Measurements from ENCODE around the gene GRB10. TPM values are rescaled to one million over a fixed set of nuclear protein-coding genes. Genes with fewer than 3 reads are reported as not detected.

The GRB10 gene
- total RNA-seq, 4 donors from 2014 or later, result 54.0 to 69.1 (median 61.6) TPM

DNA sequence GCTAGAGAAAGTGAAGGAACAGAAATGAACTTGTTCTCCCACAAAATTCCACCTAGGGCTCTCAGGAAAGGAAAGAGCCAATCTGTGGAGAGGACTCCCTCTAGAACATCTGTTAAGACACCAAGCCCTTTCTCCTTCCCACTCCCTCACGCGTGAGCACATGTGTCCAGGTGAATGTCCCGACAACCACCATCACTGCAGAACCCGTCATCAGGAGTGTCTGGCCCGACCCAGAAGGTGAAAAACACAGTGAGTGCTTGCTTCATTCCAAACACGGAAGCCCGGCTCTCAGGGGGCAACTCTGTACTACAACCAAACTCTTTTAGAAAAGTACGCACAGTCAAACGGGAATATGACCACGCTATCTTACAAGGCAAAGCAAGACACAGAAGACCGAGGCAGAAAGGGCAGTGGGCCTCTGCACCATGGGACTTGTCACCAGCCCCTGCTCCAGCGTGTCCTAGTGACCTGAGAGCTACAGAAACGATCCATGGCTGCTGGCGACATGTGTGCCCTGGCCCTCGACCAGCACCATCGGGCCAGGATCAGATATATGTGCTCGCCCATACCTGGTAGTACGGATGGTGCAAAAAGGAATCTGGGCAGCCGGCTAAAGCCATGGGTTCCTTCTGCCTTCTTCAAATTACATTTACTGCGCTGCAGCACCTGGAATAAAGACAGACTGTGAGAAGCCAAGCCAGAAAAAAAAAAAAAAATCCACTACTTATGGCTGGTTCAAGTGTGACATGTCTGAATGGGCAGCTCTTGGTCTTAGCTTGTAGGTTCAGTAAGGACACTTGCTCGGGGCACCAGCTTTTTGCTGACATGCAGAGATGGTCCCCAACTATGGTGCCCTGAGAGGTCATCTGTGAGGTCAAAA lies 50.8 kb downstream of the GRB10 start:
- 95% methylated on average over 21 of the region's 21 CpGs for WGBS
- Histone ChIP-seq H3K4me3 (no peak overlapping the region), H3K36me3 (peaks cover 0 to 6% (median 0%) of the 10 kb centered on the region in 4 donors), H3K27me3 (no peaks in the 10 kb centered on the region), H3K4me1 (peaks cover 33 to 53% (median 46%) of the 10 kb centered on the region in 4 donors), H3K9me3 (no peaks in the 10 kb centered on the region), H3K27ac (replicated peaks in 1 of 4) (no peak overlapping the region)
- intact Hi-C loops (cut with DNase I), result no loop called here
- no peak for TF ChIP-seq EP300 (IDR thresholded peaks at IDR 0.05)
- TF ChIP-seq, protein P1, sequence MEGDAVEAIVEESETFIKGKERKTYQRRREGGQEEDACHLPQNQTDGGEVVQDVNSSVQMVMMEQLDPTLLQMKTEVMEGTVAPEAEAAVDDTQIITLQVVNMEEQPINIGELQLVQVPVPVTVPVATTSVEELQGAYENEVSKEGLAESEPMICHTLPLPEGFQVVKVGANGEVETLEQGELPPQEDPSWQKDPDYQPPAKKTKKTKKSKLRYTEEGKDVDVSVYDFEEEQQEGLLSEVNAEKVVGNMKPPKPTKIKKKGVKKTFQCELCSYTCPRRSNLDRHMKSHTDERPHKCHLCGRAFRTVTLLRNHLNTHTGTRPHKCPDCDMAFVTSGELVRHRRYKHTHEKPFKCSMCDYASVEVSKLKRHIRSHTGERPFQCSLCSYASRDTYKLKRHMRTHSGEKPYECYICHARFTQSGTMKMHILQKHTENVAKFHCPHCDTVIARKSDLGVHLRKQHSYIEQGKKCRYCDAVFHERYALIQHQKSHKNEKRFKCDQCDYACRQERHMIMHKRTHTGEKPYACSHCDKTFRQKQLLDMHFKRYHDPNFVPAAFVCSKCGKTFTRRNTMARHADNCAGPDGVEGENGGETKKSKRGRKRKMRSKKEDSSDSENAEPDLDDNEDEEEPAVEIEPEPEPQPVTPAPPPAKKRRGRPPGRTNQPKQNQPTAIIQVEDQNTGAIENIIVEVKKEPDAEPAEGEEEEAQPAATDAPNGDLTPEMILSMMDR (IDR thresholded peaks at IDR 0.05), result no peak
- no peak for TF ChIP-seq POLR2A (IDR thresholded peaks at IDR 0.05; ENCODE audit: low read depth)
- TF ChIP-seq POLR2AphosphoS5 (IDR thresholded peaks at IDR 0.05), result no peak
- no peak for DNase-seq (ENCODE audit: extremely low spot score)

DNA sequence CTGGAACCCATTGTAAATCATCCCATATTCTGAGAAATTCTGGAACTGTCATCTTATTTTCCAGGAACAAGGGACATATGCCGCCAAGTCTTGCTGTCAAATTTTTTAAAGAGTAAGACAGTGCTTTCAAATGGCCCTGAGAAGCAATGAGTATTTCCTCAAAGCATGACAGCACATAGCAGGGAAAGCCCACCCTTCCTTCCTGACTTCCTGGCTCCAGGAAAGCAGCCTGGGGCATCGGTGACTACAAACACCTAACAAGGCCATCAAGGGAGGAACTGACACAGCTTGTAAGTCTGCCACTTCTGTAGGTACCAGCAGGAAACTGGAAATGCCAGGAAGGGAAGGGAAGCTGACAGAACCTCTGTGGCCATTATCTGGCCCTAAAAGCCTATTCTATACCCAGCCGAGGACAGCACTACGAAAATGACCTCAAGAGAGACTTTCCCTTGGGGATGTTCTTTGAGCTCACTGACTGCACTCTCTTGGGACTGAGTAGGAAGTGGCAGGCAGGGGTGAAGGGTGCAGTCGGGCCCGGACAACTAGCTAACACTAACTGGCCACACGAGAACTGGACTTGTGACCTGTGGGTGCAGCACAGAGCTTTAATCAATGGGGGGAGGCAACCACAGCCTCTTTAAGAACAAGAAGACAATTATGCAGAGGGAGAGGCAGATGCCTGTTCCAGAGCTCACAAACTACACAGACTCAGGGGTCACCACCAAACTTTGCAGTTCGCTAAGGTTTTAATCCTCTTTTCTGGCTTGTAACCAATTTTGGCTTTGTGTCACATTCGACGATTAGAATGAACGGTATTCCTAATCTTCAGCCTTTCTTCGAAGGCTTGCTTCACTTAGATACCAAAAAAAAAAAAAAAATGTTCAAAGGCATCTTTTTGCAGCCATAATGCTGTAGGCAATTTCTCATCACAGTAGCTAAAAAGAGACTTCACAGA lies 52.0 kb downstream of the GRB10 start:
- intact Hi-C loops (cut with DNase I), result no loop called here
- H3K36me3 ChIP-seq, result peaks cover 0 to 6% (median 0%) of the 10 kb centered on the region in 4 donors
- H3K27ac ChIP-seq (replicated peaks in 1 of 4), result peak overlapping the region; percentile 13 to 73 (median 32)
- no peaks in the 10 kb centered on the region for H3K9me3 ChIP-seq
- no peak for TF ChIP-seq POLR2A (IDR thresholded peaks at IDR 0.05; ENCODE audit: low read depth)
- peaks cover 41 to 65% (median 57%) of the 10 kb centered on the region in 4 donors for H3K4me1 ChIP-seq
- no peak overlapping the region for H3K4me3 ChIP-seq
- no peaks in the 10 kb centered on the region for H3K27me3 ChIP-seq
- no peak for DNase-seq (ENCODE audit: extremely low spot score)
- 65% methylated on average over 12 of the region's 12 CpGs for WGBS

DNA sequence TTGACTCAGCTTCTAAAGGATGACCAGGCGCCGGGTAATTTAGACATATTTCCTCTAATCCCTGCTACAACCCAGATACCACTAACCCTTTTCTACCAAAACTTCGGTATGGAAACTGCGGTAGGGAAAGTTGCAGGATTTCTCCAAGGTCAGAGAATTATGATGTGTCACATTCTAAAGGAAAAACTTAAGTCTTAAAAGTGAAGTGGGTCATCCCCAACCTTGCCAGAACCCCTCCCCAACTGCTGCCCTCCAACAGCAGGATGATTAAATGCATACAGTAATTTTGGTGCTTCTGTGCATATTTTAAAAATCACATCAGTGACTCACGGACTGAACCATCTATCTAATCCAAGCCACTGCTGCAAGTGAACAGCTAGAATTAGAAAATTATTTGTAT lies 52.7 kb downstream of the GRB10 start:
- Histone ChIP-seq H3K27me3 (no peaks in the 10 kb centered on the region), H3K36me3 (peaks cover 0 to 6% (median under 1%) of the 10 kb centered on the region in 4 donors), H3K27ac (replicated peaks in 1 of 4) (peak overlapping the region in 2 of 4 donors; percentile 47 to 73), H3K4me3 (no peak overlapping the region), H3K4me1 (peaks cover 43 to 68% (median 60%) of the 10 kb centered on the region in 4 donors), H3K9me3 (no peaks in the 10 kb centered on the region)
- 52% methylated on average over 5 of the region's 5 CpGs for WGBS
- intact Hi-C loops (cut with DNase I), result no loop called here
- TF ChIP-seq, protein P1 (IDR thresholded peaks at IDR 0.05), result no peak
- TF ChIP-seq POLR2AphosphoS5 (IDR thresholded peaks at IDR 0.05) (no peak), EP300 (IDR thresholded peaks at IDR 0.05) (no peak), POLR2A (IDR thresholded peaks at IDR 0.05; ENCODE audit: low read depth) (no peak)
- no peak for DNase-seq (ENCODE audit: extremely low spot score)

DNA sequence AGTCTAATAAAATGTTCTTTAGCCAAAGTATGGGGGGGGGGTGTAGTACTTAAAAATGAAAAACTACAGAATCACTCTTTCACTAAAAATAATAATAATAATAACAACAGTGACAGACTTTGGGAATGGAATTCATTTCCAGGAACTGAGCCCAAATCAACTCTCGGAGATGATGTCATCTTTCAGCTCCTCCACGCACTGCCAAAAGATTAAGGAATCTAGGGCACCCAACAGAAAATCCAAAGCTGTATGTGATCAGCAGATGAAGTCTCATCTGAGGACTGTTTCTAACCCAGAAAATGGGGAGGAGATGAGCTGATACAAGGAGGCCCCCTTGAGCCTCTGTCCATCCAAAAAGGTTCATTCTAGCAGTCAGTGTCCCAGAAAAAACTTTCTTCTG lies 54.5 kb downstream of the GRB10 start:
- Histone ChIP-seq H3K36me3 (peaks cover 0 to 6% (median 2%) of the 10 kb centered on the region in 4 donors), H3K27ac (replicated peaks in 1 of 4) (peak overlapping the region in 2 of 4 donors; percentile 20 to 53), H3K9me3 (no peaks in the 10 kb centered on the region), H3K4me3 (no peak overlapping the region), H3K4me1 (peaks cover 43 to 68% (median 57%) of the 10 kb centered on the region in 4 donors), H3K27me3 (no peaks in the 10 kb centered on the region)
- 13% methylated on average over 2 of the region's 2 CpGs for WGBS
- DNase-seq (ENCODE audit: extremely low spot score), result no peak
- no peak for TF ChIP-seq POLR2A (IDR thresholded peaks at IDR 0.05; ENCODE audit: low read depth)
- no peak for TF ChIP-seq EP300 (IDR thresholded peaks at IDR 0.05)
- TF ChIP-seq POLR2AphosphoS5 (IDR thresholded peaks at IDR 0.05), result no peak
- TF ChIP-seq, protein P1 (IDR thresholded peaks at IDR 0.05), result no peak
- intact Hi-C loops (cut with DNase I), result no loop called here
